Breast epithelium (tissue), 3 donors: ENCODE measurements around the gene MMD.

ENCODE experiments used
- CTCF ChIP-seq, 3 donors: fragments of 450-650 bp; IDR thresholded peaks; one replicate each; pipeline ENCODE4 v1.5.1; 2016 to 2017; ENCODE audit warnings: antibody characterized with exemption in 3 of 3, mild to moderate bottlenecking in 3 of 3, moderate library complexity in 3 of 3
- POLR2A ChIP-seq: fragments of 450-650 bp; IDR thresholded peaks from one replicate; pipeline ENCODE4 v1.6.1; 2016; ENCODE audit warnings: antibody characterized with exemption, mild to moderate bottlenecking, moderate library complexity
- POLR2AphosphoS5 ChIP-seq, 3 donors: sonication (generic); formaldehyde crosslinking; IDR thresholded peaks; one replicate each; pipeline ENCODE4 v1.6.1; 2017; ENCODE audit warnings: antibody characterized with exemption in 3 of 3

- no peak for TF ChIP-seq CTCF (IDR thresholded peaks at IDR 0.05)
- no peak for TF ChIP-seq POLR2AphosphoS5 (IDR thresholded peaks at IDR 0.05)
- no peak for TF ChIP-seq POLR2A
Measured at GRCh38 chr17:55377671-55378275, 43.9 kb downstream of the MMD start.
